ENCODE measurements around the gene NUDT19.

GRCh38 chr19:32677657-32678056, 14.0 kb upstream of the NUDT19 start:
- TF ChIP-seq CTCF (IDR thresholded peaks at IDR 0.05) (no peak), POLR2AphosphoS5 (IDR thresholded peaks at IDR 0.05) (no peak), POLR2A (IDR thresholded peaks at IDR 0.05) (no peak)
